Breast epithelium (tissue), 3 donors: ENCODE measurements around the gene AHCYL2.

Experiments used
- CTCF ChIP-seq, 3 donors: fragments of 450-650 bp; IDR thresholded peaks; one replicate each; pipeline ENCODE4 v1.5.1; 2016 to 2017; ENCODE audit warnings: antibody characterized with exemption in 3 of 3, mild to moderate bottlenecking in 3 of 3, moderate library complexity in 3 of 3
- POLR2AphosphoS5 ChIP-seq, 3 donors: sonication (generic); formaldehyde crosslinking; IDR thresholded peaks; one replicate each; pipeline ENCODE4 v1.6.1; 2017; ENCODE audit warnings: antibody characterized with exemption in 3 of 3

- no peak for TF ChIP-seq CTCF (IDR thresholded peaks at IDR 0.05)
- no peak for TF ChIP-seq POLR2AphosphoS5 (IDR thresholded peaks at IDR 0.05)
Observed at GRCh38 chr7:129176916-129177710, 47.7 kb upstream of the AHCYL2 start.
